Activated CD4-positive, CD25-positive, alpha-beta regulatory T cell treated with anti-CD3 and anti-CD28 coated beads, Interleukin-2, amount 50 U/mL, for 16 hours (primary cell): ENCODE measurements around the gene SYDE1.
"Not testable (repeated sequence)": the region's sequence is repeated elsewhere in the genome, so short reads cannot be mapped to it uniquely, and the experiment has no call there.

Experiments used
- DNase-seq: peaks from one replicate; pipeline ENCODE4 v3.0.0-alpha.2; 2020; ENCODE audit warnings: low read depth, low spot score

Gene SYDE1, protein sequence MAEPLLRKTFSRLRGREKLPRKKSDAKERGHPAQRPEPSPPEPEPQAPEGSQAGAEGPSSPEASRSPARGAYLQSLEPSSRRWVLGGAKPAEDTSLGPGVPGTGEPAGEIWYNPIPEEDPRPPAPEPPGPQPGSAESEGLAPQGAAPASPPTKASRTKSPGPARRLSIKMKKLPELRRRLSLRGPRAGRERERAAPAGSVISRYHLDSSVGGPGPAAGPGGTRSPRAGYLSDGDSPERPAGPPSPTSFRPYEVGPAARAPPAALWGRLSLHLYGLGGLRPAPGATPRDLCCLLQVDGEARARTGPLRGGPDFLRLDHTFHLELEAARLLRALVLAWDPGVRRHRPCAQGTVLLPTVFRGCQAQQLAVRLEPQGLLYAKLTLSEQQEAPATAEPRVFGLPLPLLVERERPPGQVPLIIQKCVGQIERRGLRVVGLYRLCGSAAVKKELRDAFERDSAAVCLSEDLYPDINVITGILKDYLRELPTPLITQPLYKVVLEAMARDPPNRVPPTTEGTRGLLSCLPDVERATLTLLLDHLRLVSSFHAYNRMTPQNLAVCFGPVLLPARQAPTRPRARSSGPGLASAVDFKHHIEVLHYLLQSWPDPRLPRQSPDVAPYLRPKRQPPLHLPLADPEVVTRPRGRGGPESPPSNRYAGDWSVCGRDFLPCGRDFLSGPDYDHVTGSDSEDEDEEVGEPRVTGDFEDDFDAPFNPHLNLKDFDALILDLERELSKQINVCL

GRCh38 chr19:15107061-15108010, at the start of gene SYDE1:
SYDE1 (plus strand) TSS chr19:15107401; CDS start chr19:15107434, 33 bp downstream.
- DNase-seq = no peak

DNA sequence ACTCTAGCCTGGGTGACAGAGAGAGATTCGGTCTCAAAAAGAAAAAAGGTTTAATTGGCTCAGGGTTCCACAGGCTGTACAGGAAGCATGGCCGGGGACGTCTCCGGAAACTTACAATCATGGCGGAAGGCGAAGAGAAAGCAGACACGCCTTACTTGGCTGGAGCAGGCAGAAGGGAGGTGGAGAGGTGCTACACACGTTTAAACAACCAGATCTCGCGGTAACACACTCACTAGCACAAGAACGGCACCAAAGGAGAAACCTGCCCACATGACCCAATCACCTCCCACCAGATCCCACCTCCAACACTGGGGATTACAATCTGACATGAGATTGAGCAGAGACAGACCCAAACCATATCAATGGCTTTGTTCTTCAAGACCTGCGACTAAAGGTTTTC, 45.2 kb upstream of the SYDE1 start:
- DNase-seq = no peak

- DNase-seq = not testable (repeated sequence)
These were observed 36.8 kb upstream of the SYDE1 start for GRCh38 chr19:15070386-15070785.

DNA sequence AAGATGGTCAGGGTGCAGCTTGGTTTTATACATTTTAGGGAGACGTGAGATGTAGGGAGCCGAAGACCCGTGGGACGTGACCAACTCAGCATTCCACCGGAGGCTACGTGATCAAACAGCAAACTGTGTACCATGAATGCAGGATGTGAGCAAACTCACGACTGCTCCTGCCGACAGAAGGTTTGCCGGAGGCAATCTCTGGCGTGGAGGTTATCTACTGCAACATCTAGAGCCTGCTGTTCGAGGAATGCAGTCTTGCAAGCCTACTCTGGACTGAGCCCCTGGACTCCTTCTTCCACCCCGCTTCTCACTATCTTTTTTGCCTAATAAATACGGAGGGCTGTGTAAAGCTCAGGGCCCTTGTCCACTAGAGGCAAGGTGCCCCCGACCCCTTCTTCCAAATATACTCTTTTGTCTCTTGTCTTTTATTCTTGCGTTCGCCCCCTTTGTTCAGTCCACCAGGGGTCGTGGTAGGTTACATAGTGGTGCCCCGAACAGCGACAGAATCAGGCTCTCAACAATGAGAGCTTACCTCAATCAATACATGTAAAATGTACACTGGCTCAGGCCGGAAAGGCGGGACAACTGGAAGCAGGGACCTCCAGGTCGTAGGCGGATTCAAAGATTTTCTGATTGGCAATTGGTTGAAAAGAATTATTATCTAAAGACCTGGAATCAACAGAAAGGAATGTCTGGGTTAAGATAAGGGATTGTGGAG, 34.1 kb upstream of the SYDE1 start:
- no peak for DNase-seq

GRCh38 chr19:15074371-15074770, 32.8 kb upstream of the SYDE1 start:
- no peak for DNase-seq

- no peak for DNase-seq
These were observed 31.4 kb upstream of the SYDE1 start for GRCh38 chr19:15075806-15076205.

- not testable (repeated sequence) for DNase-seq
These were observed 27.2 kb upstream of the SYDE1 start for GRCh38 chr19:15080002-15080401.

DNA sequence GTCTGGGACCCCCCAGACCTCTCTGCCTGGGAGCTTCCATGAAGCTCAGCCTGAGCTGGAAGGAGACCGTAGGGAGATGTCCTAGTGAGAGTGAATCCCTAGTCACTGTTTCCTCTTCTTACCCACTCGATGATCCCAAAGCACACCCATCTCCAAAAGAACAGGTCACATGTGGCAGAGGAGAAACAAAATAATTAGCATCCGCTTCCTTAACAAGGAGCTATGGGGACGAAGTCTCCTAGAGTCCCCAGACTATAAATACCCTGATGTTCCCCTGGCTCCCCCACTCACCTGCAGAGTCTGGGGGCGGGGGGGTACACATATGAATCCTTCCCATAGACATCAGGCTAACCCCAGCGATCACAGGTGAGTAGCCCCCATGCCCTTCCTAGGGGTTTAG, 25.3 kb upstream of the SYDE1 start, which contains the start of gene OR1I1:
Gene OR1I1 (plus strand): TSS at position 301 of the 400 bp plus-strand sequence. CDS start 4,855 bp downstream, outside the sequence.
- no peak for DNase-seq

DNA sequence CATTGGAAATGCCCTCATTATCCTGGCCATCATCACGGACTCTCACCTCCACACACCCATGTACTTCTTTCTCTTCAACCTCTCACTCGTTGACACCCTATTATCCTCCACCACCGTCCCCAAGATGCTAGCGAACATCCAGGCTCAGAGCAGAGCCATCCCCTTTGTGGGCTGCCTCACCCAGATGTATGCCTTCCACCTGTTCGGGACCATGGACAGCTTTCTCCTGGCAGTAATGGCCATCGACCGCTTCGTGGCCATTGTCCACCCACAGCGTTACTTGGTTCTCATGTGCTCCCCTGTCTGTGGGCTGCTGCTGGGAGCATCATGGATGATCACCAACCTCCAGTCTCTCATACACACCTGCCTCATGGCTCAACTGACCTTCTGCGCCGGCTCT, 20.0 kb upstream of the SYDE1 start:
- DNase-seq = no peak

DNA sequence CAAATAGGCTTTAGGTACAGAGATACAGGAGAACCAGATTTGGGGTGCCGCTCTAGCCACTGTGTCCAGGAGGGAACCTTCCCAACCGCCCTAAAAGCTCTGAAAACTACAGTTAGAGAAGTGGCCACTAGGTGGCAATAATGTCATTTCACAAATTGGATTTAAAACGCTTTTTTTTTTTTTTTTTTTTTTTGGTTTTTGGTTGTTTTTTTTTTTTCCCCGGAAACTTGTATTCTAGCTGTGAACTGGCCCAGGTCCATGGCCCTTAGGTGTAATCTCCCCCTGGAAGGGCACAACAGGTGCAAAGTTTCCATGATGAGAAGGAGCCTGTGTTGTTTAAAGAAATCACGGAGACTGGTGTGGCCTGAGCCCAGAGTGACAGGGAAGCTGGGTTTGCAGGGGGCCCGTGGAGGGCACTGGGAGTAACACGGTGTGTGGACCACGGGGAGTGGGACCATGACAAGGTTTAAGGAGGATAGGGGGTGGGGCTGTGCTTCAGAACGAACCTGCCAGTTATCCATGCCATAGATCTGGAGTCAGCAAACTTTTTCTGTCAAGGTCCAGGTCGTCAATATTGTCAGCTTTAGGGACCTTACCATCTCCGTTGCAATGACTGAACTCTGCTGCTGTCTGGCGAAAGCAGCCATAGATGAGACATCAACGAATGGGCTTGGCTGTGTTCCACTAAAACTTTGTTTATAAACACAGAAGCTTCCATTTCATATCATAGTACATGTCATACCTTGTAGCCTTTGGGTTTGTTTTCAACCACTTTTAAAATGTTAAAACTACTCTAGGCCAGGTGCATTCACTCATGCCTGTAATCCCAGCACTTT, 15.1 kb upstream of the SYDE1 start:
- peak; percentile 22 for DNase-seq

DNA sequence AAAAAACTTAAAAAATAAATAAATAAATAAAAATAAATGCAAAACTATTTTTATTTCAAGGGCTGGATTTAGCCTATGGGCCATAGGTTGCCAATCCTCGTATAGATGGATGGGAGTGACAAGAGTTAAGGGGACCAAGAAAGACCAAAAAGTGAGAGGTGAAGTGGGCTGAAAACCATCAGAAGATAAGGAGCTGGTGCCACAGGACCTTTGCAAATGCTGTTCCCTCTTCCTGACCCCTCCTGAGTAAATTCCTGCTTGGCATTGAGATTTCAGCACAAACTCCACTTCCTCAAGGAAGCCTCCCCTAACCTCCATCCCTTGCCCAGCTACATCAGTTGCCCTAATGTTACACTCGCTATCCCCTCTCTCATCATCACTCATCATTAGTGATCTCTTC, 14.2 kb upstream of the SYDE1 start:
- no peak for DNase-seq

GRCh38 chr19:15096223-15096622, 11.0 kb upstream of the SYDE1 start:
- DNase-seq = no peak

DNA sequence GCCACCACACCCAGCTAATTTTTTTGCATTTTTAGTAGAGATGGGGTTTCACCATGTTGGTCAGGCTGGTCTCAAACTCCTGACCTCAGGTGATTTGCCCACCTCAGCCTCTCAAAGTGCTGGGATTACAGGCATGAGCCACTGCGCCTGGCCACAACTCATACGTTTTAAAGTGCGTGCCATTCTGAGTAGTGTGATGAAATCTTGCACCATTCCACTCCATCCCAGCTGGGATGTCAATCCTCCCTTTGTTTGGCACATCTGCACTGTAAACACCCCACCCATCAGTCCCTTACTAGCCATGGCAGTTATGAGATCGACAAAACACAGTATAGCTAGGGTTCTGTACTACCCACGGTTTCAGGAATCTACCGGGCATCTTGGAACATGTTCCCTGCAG, 9.2 kb upstream of the SYDE1 start:
- DNase-seq = not testable (repeated sequence)

DNA sequence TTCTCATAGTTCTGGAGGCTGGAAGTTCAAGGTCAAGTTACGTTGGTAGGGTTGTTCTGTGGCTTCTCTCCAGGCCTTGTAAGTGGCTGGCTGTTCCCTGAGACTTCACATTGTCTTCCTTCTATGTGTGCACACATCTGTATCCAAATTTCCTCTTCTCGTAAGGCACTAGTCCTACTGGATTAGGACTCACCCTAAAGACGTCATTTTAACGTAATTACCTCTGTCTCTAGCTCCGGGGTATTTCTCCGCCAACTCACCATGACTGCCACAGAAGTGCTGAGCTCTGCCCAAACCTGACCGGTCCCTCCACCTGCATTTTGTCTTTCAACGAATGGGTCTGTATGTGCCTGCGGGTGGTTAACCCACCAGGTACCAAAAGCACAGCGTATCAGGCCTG, 8.7 kb upstream of the SYDE1 start:
- no peak for DNase-seq

DNA sequence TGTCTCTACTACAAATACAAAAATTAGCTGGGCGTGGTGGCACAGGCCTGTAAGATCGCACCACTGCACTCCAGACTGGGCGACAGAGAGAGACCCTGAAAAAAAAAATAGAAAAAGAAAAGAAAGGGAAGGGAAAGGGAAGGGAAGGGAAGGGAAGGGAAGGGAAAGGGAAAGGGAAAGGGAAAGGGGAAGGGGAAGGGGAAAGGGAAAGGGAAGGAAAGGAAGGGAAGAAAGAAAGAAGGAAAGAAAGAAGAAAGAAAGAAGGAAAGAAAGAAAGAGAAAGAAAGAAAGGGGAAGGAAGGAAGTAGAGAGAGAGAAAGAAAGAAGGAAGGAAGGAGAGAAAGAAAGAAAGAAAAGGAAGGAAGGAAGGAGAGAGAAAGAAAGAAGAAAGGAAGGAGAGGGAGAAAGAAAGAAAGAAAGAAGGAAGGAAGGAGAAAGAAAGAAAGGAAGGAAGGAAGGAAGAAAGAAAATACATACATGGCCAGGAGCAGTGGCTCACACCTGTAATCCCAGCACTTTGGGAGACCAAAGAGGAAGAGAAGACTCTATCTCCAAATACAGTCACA, 8.1 kb upstream of the SYDE1 start:
- no peak for DNase-seq

DNA sequence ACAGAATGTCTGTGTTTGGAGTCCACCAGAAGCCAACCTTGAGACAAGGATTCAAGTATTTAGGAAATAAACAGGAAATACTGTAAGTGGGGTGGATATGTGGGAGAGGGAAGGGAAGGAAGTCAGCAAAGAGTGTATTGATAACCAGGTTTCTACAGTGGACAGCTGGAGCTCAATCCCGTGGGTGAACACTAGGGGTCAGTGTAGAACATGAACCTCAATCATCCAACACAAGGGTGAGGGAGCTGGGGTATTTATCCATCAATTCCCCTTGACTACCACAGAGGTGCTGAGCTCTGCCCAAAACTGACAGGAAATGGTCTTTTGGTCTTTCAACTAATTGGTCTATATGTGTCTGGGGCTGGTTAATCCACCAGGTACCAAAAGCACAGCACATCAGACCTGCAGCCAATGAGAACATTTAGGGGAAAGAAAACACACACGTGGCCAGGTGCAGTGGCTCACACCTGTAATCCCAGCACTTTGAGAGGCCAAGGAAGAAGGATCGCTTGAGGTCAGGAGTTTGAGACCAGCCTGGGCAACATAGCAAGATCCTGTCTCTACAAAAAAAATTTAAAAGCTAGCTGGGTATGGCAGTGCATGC, 5.6 kb upstream of the SYDE1 start:
- no peak for DNase-seq

DNA sequence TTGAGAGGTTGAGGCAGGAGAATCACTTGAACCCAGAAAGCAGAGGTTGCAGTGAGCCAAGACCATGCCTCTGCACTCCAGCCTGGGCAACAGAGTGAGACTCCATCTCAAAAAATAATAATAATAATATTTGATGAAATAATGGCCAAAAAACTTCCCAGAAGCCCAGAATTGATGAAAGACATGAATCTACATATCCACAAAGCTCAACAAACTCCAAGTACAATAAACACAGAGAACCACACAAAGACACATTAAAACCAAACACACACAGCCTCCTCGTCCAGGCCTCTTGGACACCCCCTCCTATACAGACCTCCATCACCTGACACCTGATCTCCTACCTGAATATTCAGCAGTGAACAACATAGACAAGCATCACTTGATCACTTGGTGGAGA, 3.2 kb upstream of the SYDE1 start:
- no peak for DNase-seq

DNA sequence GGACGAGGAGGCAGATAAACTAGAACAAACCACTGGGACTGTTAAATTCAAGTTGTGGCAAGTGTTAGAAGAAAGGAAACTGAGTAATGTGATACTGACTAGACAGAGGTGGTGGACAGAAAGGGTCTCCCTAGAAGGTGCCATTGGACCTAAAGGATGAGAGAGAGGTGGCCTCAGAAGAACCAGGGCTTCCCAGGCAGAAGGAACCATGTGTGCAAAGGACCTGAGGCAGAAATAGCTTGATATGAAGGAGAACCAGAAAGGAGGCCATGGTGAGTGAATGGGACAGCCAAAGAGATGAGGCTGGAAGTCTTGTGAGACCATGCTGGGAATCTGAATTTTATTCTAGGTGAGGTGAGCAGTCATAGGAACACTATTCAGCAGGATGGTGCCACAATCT, 2.8 kb upstream of the SYDE1 start:
- DNase-seq = no peak

DNA sequence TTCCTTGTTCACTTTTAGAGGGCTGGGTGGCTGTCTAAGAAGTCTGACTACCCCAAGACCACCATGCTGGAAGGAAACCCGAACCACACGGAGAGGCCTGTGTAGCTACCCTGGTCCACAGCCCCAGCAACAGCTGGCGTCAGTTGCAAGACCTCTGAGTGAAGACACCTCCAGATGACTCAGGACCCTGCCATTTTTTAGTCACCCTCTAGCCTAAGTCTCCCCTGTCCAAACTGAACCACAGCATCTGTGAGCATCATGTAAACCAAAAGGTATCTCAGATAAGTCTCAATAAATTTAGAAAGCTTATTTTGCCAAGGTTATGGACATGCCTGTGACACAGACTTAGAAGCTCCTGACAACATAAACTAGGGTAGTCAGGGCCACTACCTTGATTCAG, 2.2 kb upstream of the SYDE1 start:
- DNase-seq = no peak
